ENCODE results near the gene COQ10A. TPM values are rescaled to one million over a fixed set of nuclear protein-coding genes. Genes with fewer than 3 reads are reported as not detected.

Gene COQ10A
- 100 to 1,000 TPM in 7 of 9 donors, 10 to 100 TPM in 2; 45.7 to 250 (median 129) TPM for total RNA-seq
- polyA plus RNA-seq, result 100 to 1,000 TPM in 1 of 2 donors, 10 to 100 TPM in 1; 89.2 to 249 TPM
- long read RNA-seq, donor 1, transcript COQ10A-202 (5 exons, 1,410 nt), result major isoform, 136 of 253 reads
- long read RNA-seq, donor 1, transcript COQ10A-205 (3 exons, 1,546 nt), result minor isoform, 5 of 253 reads
- long read RNA-seq, donor 1, transcript COQ10A-203 (4 exons, 1,369 nt), result minor isoform, 25 of 253 reads
- long read RNA-seq, donor 1, transcript COQ10A-201 (5 exons, 1,652 nt), result minor isoform, 50 of 253 reads
- long read RNA-seq, donor 1, partial matches to known transcripts, result 25 of 253 reads
- long read RNA-seq, donor 1, other reads (novel, unspliced or antisense), result 12 of 253 reads
- long read RNA-seq, donor 2, transcript COQ10A-203 (4 exons, 1,369 nt), result minor isoform, 49 of 394 reads
- long read RNA-seq, donor 2, transcript COQ10A-201 (5 exons, 1,652 nt), result minor isoform, 27 of 394 reads
- long read RNA-seq, donor 2, transcript COQ10A-202 (5 exons, 1,410 nt), result major isoform, 272 of 394 reads
- long read RNA-seq, donor 2, transcript COQ10A-205 (3 exons, 1,546 nt), result minor isoform, 6 of 394 reads
- long read RNA-seq, donor 2, partial matches to known transcripts, result 20 of 394 reads
- long read RNA-seq, donor 2, other reads (novel, unspliced or antisense), result 17 of 394 reads
- long read RNA-seq, donor 3, transcript COQ10A-202 (5 exons, 1,410 nt), result minor isoform, 19 of 54 reads
- long read RNA-seq, donor 3, transcript COQ10A-201 (5 exons, 1,652 nt), result major isoform, 23 of 54 reads
- long read RNA-seq, donor 3, partial matches to known transcripts, result 8 of 54 reads
- long read RNA-seq, donor 3, other reads (novel, unspliced or antisense), result 3 of 54 reads

DNA sequence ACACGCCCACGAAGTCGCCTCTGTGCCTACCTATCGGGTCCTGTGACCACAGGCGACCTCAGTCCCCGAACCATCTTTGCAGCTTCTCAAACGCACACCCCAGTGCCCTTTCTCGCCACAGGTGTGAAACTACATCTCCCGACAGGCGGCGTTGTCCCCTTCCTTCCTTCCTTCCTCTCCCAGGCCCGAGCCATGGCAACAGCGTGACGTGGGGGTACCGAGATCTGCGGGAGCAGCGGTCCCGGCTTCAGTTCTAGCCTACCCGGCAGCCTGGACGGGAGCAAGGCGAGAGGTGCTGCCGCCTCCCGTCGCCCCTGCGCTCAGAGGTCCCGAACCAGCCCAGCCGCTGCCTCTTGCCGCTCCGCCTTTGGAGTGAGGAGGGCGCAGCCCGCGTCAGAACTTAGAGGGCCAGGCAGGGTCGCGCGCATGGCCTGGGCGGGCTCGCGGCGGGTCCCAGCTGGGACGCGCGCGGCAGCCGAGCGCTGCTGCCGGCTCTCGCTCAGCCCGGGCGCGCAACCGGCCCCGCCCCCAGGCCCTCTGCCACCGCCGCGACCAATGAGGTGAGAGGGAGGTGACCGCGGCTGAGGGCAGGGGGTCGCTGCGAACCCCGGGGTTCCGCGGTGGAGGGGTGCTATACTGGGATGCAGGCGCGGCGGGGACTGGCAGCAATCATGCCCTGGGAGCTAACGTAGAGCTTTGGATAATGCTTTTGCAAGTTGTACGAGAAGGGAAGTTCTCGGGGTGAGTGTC, at the start of gene COQ10A:
TSS of gene COQ10A (plus strand) at position 250 of the 750 bp plus-strand sequence. CDS start at position 427, 177 bp downstream.
- Histone ChIP-seq H3K27me3 (no peaks in the 10 kb centered on the region), H3K36me3 (peaks cover 0 to 33% (median 28%) of the 10 kb centered on the region in 9 donors), H3K4me1 (peaks cover 0 to 48% (median 16%) of the 10 kb centered on the region in 12 donors), H3K27ac (peak within 1 kb of the TSS; percentile 90 to 99 (median 96)), H3K9me3 (no peaks in the 10 kb centered on the region), H3K4me3 (peak within 1 kb of the TSS; percentile 56 to 91 (median 70))
- DNase-seq (peak; percentile 91 to 95 (median 92)), ATAC-seq (peak; percentile 62 to 94 (median 90))
- intact Hi-C loops (cut with DNase I), result loop anchor here in 2 of 10 donors (2.0 kb wide), 1 partner anchor 34 kb away; the partner anchor contains the start of gene CS (in 2 of the 2)
- TF ChIP-seq, protein P1, sequence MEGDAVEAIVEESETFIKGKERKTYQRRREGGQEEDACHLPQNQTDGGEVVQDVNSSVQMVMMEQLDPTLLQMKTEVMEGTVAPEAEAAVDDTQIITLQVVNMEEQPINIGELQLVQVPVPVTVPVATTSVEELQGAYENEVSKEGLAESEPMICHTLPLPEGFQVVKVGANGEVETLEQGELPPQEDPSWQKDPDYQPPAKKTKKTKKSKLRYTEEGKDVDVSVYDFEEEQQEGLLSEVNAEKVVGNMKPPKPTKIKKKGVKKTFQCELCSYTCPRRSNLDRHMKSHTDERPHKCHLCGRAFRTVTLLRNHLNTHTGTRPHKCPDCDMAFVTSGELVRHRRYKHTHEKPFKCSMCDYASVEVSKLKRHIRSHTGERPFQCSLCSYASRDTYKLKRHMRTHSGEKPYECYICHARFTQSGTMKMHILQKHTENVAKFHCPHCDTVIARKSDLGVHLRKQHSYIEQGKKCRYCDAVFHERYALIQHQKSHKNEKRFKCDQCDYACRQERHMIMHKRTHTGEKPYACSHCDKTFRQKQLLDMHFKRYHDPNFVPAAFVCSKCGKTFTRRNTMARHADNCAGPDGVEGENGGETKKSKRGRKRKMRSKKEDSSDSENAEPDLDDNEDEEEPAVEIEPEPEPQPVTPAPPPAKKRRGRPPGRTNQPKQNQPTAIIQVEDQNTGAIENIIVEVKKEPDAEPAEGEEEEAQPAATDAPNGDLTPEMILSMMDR (IDR thresholded peaks at IDR 0.05), result peak; percentile 51 to 87 (median 65)
- TF ChIP-seq POLR2A (IDR thresholded peaks at IDR 0.05), result peak; percentile 36 to 96
- 0% methylated on average over 32 to 68 of the region's 68 CpGs for WGBS, 4 donors

DNA sequence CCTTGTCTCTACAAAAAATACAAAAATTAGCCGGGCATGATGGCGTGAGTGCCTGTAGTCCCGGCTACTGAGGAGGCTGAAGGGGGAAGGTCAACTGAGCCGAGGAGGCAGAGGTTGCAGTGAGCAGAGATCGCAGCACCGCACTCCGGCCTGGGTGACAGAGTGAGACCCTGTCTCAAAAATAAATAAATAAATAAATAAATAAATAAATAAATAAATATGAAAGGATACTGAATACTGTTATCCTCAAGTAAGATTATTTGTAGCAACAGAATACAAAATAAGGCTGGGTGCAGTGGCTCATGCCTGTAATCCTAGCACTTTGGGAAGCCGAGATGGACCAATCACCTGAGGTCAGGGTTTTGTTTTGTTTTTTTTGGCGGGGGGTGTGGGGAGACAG, 46.9 kb upstream of the COQ10A start:
- H3K36me3 ChIP-seq, result peaks cover 0 to 28% (median 23%) of the 10 kb centered on the region in 9 donors
- H3K4me3 ChIP-seq, result peak overlapping the region in 4 of 12 donors; percentile 64 to 89 (median 80)
- TF ChIP-seq, protein P1 (IDR thresholded peaks at IDR 0.05), result no peak
- no peak for TF ChIP-seq POLR2A (IDR thresholded peaks at IDR 0.05)
- intact Hi-C loops (cut with DNase I), result loop anchor here in 6 of 10 donors (5.0 to 10.0 kb wide), 4 partner anchors 33 to 245 kb away; partner anchors contain the start of genes ANKRD52 (in 4 of the 6), ESYT1 (in 1 of the 6), SMARCC2 (in 1 of the 6) and SPRYD4 (in 1 of the 6)
- no peaks in the 10 kb centered on the region for H3K27me3 ChIP-seq
- H3K27ac ChIP-seq, result peak overlapping the region in 9 of 12 donors; percentile 89 to 99 (median 97)
- WGBS, 4 donors, result 91 to 92% (median 92%) methylated on average over 9 of the region's 9 CpGs
- H3K4me1 ChIP-seq, result peaks cover 8 to 50% (median 39%) of the 10 kb centered on the region in 12 donors
- ATAC-seq, result no peak
- DNase-seq, result no peak
- no peaks in the 10 kb centered on the region for H3K9me3 ChIP-seq

DNA sequence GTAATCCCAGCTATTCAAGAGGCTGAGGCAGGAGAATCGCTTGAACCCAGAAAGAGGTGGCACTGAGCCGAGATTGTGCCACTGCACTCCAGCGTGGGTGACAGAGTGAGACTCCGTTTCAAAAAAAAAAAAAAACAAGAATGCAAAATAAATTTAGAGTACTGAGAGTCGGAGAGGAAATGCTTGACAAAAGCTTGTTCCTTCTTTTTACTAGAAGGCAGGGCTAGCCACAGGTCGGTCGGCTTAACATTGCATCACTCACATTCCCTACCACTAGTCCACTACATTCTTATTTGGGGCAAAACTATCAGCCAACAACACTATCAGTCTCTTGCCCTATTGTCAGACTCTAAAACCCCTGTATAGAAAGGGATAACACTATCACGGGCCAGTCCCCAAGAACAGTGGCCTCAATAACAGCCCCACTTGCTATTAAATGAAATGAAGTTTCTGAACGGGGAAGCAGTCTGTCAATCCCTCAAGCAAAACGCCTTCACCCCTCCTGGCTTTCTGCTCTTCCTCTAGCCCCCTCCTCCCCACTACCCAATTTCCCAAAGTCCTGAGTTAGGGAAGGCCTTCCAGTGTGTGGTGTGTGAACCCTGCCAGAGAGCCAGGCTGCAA, 46.0 kb upstream of the COQ10A start:
- peak overlapping the region; percentile 86 to 99 (median 96) for H3K27ac ChIP-seq
- DNase-seq, result peak in 1 of 5 donors; percentile 55
- no peaks in the 10 kb centered on the region for H3K27me3 ChIP-seq
- H3K9me3 ChIP-seq, result no peaks in the 10 kb centered on the region
- intact Hi-C loops (cut with DNase I), result loop anchor here in 6 of 10 donors (5.0 to 10.0 kb wide), 4 partner anchors 33 to 244 kb away; partner anchors contain the start of genes ANKRD52 (in 4 of the 6), ESYT1 (in 1 of the 6), SMARCC2 (in 1 of the 6) and SPRYD4 (in 1 of the 6)
- peak overlapping the region; percentile 56 to 95 (median 76) for H3K4me3 ChIP-seq
- ATAC-seq, result no peak
- TF ChIP-seq, protein P1 (IDR thresholded peaks at IDR 0.05), result no peak
- TF ChIP-seq POLR2A (IDR thresholded peaks at IDR 0.05), result no peak
- peaks cover 0 to 19% (median 14%) of the 10 kb centered on the region in 9 donors for H3K36me3 ChIP-seq
- peaks cover 8 to 52% (median 41%) of the 10 kb centered on the region in 12 donors for H3K4me1 ChIP-seq
- 4 to 6% (median 5%) methylated on average over 10 of the region's 10 CpGs for WGBS, 4 donors

All from heart left ventricle (tissue), 16 donors.